Breast epithelium (tissue), 4 donors: ENCODE data around the gene TMEM187. TPM values are rescaled to one million over a fixed set of nuclear protein-coding genes. Genes with fewer than 3 reads are reported as not detected.

ENCODE experiments used
- DNase-seq, 2 donors: peaks; one replicate each; pipeline ENCODE4 v3.0.0-alpha.2; 2019; ENCODE audit warnings: low spot score in 2 of 2
- H3K27ac ChIP-seq, 2 donors: fragments of 200-600 bp; sonication (generic) in 1 of 2; one replicate each; pipeline ENCODE4 v1.5.1; 2016 to 2019; ENCODE audit warnings: mild to moderate bottlenecking in 1 of 2
- H3K27me3 ChIP-seq, 2 donors: fragments of 200-600 bp; sonication (generic) in 1 of 2; one replicate each; pipeline versions ENCODE4 v1.5.1 to v1.6.0; 2017 to 2019; ENCODE audit warnings: control low read depth in 1 of 2, mild to moderate bottlenecking in 1 of 2
- H3K36me3 ChIP-seq: fragments of 200-600 bp; one replicate; pipeline ENCODE4 v1.5.1; 2019
- H3K4me1 ChIP-seq, 2 donors: fragments of 200-600 bp; sonication (generic); one replicate each; pipeline ENCODE4 v1.5.1; 2016 to 2019; ENCODE audit warnings: control low read depth in 1 of 2
- H3K4me3 ChIP-seq, 3 donors: fragments of 200-600 bp; sonication (generic); 1 replicate in 2 of 3; 2 replicates in 1 of 3; pipeline ENCODE4 v1.5.1; 2016 to 2019; ENCODE audit warnings: mild to moderate bottlenecking in 3 of 3, moderate library complexity in 2 of 3
- H3K9me3 ChIP-seq, 2 donors: fragments of 200-600 bp; sonication (generic) in 1 of 2; one replicate each; pipeline ENCODE4 v1.5.1; 2016 to 2019; ENCODE audit warnings: control low read depth in 1 of 2
- CTCF ChIP-seq, 3 donors: fragments of 450-650 bp; IDR thresholded peaks; one replicate each; pipeline ENCODE4 v1.5.1; 2016 to 2017; ENCODE audit warnings: antibody characterized with exemption in 3 of 3, mild to moderate bottlenecking in 3 of 3, moderate library complexity in 3 of 3
- POLR2A ChIP-seq: fragments of 450-650 bp; IDR thresholded peaks from one replicate; pipeline ENCODE4 v1.6.1; 2016; ENCODE audit warnings: antibody characterized with exemption, mild to moderate bottlenecking, moderate library complexity
- POLR2AphosphoS5 ChIP-seq, 3 donors: sonication (generic); formaldehyde crosslinking; IDR thresholded peaks; one replicate each; pipeline ENCODE4 v1.6.1; 2017; ENCODE audit warnings: antibody characterized with exemption in 3 of 3
- intact Hi-C: fragments of 100-400 bp; cut with DNase I; formaldehyde crosslinking; loops from one replicate; pipeline ENCODE4 v1.15.1; 2023; ENCODE audit warnings: low total_unique reads
- total RNA-seq, 3 donors: library from RNA; depleted of rRNA; stranded (reverse); fragments of >200 nt; gene quantifications; one replicate each; pipeline ENCODE4 v1.1.0, GENCODE V29; 2016

TMEM187 gene
- total RNA-seq, 3 donors from 2014 or later, result 7.6 to 10.9 (median 8.2) TPM

- peak in 2 of 3 donors; percentile 48 to 52 for TF ChIP-seq POLR2AphosphoS5 (IDR thresholded peaks at IDR 0.05)
- TF ChIP-seq POLR2A, result no peak
- no peak for TF ChIP-seq CTCF (IDR thresholded peaks at IDR 0.05)
- H3K4me1 ChIP-seq, result no peaks in the 10 kb centered on the region
- peak overlapping the region; percentile 49 to 70 (median 63) for H3K4me3 ChIP-seq
- H3K27me3 ChIP-seq, result peaks cover 0 to 35% of the 10 kb centered on the region in 2 donors
- no peaks in the 10 kb centered on the region for H3K36me3 ChIP-seq
- peak overlapping the region; percentile 87 to 88 for H3K27ac ChIP-seq
- intact Hi-C loops, result no loop called here
- no peaks in the 10 kb centered on the region for H3K9me3 ChIP-seq
- peak; percentile 92 to 97 for DNase-seq
Observed at GRCh38 chrX:153927922-153928760, 44.4 kb upstream of the TMEM187 start.

GRCh38 chrX:153928846-153929245, 43.7 kb upstream of the TMEM187 start:
- TF ChIP-seq POLR2A, result no peak
- no peak for TF ChIP-seq CTCF (IDR thresholded peaks at IDR 0.05)
- TF ChIP-seq POLR2AphosphoS5 (IDR thresholded peaks at IDR 0.05), result no peak
- DNase-seq, result no peak
- H3K4me1 ChIP-seq, result no peaks in the 10 kb centered on the region
- intact Hi-C loops, result no loop called here
- peaks cover 0 to 33% of the 10 kb centered on the region in 2 donors for H3K27me3 ChIP-seq
- H3K4me3 ChIP-seq, result peak overlapping the region in 1 of 3 donors; percentile 63
- no peaks in the 10 kb centered on the region for H3K9me3 ChIP-seq
- H3K36me3 ChIP-seq, result no peaks in the 10 kb centered on the region
- H3K27ac ChIP-seq, result peak overlapping the region; percentile 87 to 88

- Histone ChIP-seq H3K36me3 (no peaks in the 10 kb centered on the region), H3K4me1 (no peaks in the 10 kb centered on the region), H3K27me3 (peaks cover 0 to 28% of the 10 kb centered on the region in 2 donors), H3K27ac (peak overlapping the region; percentile 14 to 35), H3K4me3 (no peak overlapping the region), H3K9me3 (no peaks in the 10 kb centered on the region)
- TF ChIP-seq POLR2AphosphoS5 (IDR thresholded peaks at IDR 0.05) (no peak), POLR2A (no peak), CTCF (IDR thresholded peaks at IDR 0.05) (no peak)
- intact Hi-C loops, result no loop called here
- no peak for DNase-seq
Observed at GRCh38 chrX:153929576-153929975, 43.0 kb upstream of the TMEM187 start.

GRCh38 chrX:153930011-153930910, 42.3 kb upstream of the TMEM187 start:
- DNase-seq, result no peak
- peaks cover 0 to 21% of the 10 kb centered on the region in 2 donors for H3K27me3 ChIP-seq
- H3K27ac ChIP-seq, result no peak overlapping the region
- H3K36me3 ChIP-seq, result no peaks in the 10 kb centered on the region
- H3K4me1 ChIP-seq, result no peaks in the 10 kb centered on the region
- no peak overlapping the region for H3K4me3 ChIP-seq
- TF ChIP-seq CTCF (IDR thresholded peaks at IDR 0.05) (no peak), POLR2A (no peak), POLR2AphosphoS5 (IDR thresholded peaks at IDR 0.05) (no peak)
- intact Hi-C loops, result no loop called here
- H3K9me3 ChIP-seq, result no peaks in the 10 kb centered on the region
